Stimulated activated CD8-positive, alpha-beta memory T cell treated with anti-CD3 and anti-CD28 coated beads, Interleukin-12 subunit alpha, Interleukin-12 subunit beta, amount 100 ng/mL, for 24 hours (primary cell): ENCODE data around the gene MRPL19.
A peak's percentile ranks its signal among the peaks of the same experiment; 100 is the strongest.

Source experiments
- DNase-seq: peaks from one replicate; pipeline ENCODE4 v3.0.0-alpha.2; 2020; ENCODE audit errors: extremely low read depth

The MRPL19 gene

DNA sequence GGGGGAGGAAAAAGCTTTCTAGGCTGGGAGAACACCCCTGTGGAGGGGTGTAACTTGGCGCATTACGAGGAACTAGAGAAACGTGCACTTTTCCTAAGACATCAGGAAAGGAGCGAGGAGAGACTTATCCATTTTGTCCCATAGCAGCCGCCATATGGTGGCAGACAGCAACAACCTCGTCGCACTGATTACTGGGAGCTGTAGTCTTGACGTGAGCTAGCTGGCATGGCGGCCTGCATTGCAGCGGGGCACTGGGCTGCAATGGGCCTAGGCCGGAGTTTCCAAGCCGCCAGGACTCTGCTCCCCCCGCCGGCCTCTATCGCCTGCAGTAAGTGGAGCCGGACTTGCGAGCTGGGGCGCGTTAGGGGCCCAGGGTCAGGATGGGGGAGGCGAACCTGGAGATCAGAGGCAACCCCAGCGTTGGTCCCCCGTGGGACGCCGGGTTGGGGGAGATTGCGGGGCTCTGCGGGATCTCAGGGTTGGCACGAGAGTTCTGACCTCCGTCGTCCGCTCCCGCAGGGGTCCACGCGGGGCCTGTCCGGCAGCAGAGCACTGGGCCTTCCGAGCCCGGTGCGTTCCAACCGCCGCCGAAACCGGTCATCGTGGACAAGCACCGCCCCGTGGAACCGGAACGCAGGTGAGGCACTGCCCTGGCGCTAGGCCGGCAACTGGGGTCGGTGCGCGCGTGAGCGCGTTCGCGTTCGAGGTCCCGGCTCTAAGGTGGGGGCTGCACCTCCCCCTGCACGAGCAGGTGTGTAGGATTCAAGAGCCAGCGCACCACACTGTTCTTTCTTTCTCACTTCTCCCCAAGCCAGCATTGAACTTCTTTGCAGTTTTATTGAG, at the start of gene MRPL19:
Gene MRPL19 (plus strand): TSS at position 201 of the 843 bp plus-strand sequence. CDS start 25 bp downstream, at position 226.
- peak; percentile 39 for DNase-seq

DNA sequence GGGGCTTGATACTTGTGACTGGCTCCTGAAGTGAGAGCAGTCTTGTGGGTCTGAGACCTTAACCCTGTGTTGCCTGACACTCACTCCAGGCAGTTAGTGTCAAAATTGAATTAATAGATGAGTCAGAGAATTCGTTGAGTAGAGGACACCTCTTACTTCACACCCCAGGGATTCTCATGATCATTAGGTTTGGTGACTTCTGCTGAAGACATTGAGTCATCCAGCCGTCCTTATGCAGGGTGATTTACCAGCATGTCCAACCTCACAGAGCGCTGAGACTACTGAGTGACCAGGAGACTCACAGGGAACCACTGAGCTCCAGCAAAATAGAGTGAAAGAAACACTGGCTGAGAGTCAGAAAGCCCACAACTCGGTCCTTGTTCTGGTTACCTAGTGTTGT, 49.8 kb upstream of the MRPL19 start:
- no peak for DNase-seq

DNA sequence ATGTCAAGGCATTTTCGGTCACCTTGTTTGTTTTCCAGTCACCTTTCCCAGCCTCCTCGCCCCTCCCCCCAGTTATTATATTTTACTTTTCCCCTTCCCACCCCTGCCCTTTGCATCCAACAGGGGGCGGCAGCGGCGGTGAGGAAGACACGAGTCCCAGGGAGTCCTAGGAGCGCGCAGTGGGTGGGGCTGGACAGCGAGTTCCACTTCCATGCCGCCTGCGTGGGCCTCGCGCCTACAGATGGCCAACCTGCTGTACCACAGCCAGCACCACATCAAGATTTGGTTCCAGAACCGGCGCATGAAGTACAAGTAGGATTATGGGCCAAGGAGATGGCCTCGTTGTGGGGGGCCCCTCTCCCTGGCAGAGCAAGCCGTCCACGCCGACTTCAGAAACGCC, 48.6 kb upstream of the MRPL19 start:
- DNase-seq, result no peak

DNA sequence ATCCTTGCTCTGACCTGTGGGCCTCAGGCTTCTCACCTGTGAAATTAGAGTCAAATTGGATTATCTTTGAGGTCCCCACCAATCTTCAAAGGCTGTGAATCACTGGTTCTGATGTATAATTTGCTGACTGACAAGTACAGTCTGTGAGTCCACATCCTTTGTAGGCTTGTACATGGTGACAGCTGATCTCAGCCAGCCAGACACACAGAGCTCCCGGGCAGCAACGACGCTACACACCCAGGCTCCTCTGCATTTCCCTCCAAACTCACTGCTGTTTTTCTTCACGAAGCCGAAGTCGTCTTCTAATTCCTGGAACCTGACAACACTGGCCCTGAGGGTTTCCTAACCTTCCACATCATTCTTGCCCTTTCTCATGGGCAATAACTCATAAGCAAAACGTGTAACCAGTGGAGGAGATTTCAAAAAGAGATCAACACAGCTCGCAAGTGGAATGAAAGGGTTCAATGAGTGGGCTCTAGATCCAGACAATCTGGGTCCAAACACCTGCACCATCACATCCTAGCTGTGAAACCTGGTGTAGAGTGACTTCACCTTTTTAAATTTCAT, 47.9 kb upstream of the MRPL19 start:
- DNase-seq, result no peak

DNA sequence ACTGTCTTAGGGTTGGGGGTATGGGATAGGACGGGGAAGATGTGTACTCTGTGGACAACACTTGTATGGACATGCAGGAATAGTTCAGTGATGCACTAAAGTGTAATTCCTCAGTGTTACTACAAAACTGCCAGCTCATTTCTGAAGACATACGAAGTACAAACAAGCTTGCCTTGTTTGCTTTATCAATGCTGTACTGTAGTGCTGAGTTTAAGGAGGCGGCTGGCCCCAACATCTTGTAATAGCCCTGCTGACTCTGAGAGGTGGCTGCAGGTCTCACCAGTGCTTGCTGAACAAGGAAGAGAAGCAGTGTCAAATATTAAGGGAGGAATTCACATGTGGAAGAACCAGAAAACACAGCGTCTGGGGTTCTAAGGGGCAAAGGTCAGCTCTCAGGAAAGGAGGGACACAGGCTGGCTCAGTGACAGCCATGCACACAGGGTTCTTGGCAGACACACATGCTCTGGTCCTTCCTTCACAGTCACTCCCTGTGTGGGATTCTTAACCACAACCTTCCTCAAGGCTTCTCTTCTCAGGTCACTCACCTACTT, 46.0 kb upstream of the MRPL19 start:
- no peak for DNase-seq

DNA sequence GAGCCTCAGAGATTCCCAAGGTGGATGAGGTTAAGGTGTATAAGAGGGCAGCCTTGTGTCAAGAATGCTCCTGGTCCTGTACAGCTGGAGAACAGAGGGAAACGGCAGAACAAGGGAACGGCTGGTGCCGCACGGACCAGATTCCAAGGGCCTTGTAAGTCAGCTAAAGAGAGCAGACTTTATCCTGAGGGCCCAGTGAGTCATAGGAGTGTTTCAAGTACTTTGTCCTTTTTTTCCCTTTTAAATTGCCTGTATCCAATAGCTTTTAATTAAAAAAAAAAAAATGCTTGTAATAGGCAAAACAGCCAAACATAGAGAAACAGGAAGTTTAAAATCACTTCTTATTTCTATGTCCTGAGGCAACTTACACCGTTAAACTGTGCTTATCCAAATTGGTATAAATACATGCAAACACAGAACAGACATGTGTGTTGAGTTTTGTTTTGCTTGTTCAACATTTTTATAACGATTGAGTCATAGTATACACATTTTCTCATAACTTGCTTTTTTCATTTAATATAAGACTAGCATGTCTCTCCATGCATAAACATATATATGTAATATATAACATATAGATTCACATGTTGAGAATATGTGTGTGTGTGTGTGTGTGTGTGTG, 43.8 kb upstream of the MRPL19 start:
- no peak for DNase-seq

DNA sequence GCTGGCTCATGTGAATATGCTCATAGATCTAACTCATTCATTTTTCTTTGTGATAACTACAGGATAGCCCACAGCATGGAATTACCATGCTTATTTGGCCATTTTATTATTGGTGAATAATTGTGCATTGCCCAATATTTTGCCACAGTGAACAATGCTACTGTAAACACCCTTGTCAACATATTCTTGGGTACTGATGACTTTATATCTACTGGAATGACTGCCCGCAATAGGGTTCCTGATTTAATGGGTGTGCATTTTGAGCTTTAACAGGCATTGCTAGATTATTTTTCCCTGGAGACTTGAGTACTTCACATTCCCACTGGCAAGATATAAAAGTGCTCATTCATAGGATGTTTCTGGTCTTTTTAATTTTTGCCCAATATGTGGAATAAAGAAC, 43.1 kb upstream of the MRPL19 start:
- DNase-seq, result no peak

DNA sequence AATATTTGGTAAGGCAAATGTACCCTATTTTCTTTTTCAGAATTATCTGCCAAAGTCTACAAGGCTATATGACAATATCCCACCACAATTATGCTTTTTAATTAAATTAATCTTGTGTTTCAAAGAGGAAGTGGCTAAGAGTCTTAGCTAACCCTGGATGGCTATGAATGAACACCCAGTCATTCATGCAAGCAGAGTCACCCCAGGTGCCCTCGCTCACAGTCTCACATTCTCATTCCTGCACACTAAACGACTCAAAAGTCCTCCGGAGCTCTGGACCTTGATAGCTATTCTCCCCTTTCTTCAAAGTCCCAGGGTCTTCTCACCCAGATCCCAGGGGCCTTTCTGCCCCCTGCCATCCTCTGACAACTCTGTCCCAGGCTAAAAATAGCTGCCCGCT, 42.1 kb upstream of the MRPL19 start:
- no peak for DNase-seq

DNA sequence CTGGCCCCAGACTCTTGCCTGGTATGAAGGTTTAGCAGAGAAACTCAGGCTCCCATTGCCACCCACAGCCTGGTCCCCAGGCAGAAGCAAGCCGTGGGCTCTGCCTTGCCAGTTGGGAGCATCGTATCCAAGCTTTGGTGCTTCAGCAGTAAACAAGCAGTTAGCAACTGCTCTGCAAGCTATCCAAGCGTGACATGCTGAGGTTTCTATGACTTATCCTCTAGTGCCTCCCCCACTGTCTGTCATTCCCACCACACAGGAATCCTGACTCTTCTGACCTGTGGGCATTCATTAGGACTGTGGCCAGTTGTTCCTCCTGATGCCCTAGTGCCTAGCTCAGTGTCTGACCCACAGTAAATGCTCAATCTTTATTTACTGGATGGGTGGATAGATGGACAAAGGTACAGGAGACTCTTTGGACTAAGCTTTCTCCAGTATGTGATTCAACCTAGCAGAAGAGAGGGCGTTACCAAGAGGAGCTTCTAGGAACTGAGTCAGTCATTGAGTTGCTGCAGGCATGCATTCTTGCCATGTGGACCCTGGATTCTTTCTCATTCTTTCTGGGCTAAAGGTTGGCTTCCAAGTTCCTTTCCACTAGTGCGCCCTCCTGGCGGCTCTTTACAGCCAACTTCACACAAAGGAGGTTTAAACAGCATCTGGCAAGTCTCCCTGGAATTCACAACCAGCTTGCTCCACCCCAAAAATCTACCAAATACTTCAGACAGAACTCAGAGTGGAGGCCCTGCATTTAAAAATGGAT, 40.6 kb upstream of the MRPL19 start:
- DNase-seq, result no peak

DNA sequence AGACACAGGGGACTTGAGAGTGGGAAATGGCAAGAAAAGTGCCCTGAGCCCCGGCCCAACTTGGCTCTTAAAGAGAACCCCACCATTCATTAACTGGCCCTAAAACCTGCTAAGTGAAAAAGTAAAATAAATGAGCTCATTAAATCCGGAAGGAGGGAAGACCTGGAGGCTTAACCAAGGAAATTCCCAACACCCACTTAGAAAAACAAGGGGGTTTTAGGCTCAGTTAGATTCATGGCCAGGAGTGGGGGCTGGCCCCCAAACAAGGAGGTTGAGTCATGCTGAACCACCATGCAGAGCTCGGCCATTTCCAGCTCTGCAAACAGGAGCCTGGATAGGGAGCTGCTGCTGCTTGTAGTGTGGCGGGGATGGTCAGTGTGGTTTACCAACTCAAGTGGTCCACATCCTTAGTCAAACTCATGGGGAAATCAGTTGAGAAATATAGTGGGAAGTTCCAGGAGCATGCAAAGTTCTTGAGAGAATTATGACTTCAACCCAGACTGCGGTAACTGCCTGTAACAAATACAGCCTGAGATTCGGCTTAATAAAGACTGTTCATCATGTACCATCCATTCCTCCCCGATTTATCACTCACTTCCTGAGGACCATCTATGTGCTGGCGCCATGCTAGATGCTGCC, 39.7 kb upstream of the MRPL19 start:
- DNase-seq, result no peak

DNA sequence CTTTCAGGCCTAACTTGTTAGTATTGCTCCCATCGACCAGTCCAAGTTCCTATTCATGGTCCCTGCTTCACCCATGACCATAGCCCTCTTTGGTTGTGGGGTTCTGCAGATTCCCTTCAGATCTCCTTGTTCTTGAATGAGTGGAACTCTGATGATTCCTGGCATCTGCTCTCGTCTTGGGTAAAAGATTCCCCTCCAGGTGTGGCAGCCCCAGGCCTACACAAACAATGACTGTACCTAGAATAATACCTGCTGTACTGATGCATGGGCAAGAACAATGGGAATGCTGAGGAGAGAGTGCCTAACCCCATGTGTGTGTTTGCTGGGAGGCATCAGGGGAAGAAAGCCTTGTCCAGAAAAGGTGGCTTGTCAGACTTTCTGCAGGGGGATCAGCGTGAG, 39.2 kb upstream of the MRPL19 start:
- DNase-seq, result no peak

DNA sequence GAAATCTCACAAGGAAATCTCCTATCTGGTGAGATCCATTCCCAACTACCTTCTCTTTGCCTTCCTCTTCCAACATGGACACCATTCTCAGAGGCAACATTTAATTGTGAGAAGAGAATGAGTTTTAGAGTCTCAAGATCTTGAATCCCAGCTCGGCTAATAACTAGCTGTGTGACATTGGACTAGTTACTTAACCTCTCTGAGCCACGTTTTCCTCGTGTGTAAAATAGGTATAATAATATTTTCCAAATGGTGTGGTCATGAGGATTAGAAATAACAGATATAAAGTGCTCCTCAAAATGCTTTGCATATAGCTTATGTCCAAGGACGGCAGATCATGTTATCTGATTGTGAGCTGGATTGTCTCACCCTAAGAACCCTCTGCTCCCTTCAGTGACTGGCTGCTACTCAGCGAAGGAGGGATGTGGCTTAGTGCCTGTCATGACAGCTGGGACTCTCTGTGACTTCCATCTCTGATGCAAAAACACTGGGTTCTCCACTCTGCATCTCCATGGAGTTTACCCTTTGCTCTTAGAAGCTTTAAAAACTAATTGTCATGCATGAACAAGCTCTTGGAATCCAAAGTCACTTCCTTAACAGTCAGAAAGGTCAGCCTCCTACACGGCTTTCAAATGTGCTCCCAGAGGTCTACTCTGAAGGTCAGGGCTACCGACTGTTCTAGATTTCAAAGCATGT, 38.4 kb upstream of the MRPL19 start:
- no peak for DNase-seq

DNA sequence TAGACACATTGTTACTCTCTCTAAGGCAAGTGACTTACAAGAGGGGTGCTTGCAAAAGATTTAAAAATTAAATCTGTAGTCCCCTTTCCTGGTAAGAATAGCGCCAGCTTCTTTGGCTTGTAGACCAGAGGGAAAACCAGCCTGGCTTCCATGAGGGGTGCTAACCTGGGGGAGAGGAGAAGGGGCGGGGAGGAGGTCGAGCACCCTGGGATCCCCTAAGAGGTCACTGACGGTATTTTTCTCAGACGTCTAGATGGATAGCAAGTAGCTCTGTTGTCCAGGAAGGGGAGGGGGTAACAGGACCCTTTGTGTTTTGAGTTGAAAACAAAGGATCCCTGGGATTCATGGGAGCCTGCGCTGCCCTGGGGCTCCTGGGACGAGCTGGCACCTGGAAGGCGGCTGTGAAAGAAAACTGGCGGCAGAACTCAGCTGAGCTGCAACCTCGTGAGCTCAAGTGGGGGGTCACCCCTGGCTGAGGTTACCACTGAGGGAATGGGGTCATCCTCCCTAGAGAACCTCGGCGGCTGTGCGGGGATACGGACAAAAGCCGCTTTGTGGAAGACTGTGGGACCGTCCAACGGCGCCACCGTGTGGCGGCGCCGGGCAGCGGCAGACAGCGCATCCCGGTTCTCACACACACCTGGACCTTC, 37.8 kb upstream of the MRPL19 start:
- DNase-seq, result no peak

DNA sequence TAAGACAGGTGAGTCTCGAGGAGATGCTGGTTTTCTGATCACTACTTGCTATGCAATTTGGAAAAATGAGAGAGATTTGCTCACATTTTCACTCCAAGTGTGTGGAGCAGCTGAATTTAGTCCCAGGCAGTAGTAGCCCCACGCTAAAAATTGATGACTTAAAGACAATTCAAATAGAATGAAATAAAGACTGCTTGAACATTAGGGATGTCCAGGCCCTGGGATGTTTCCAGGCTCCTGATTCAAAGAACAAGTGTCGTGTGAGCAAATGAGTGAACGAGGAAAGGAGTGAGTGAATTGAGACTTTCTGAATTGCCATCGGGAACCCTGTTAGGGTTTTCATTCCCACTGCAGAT, 37.3 kb upstream of the MRPL19 start:
- DNase-seq, result no peak

DNA sequence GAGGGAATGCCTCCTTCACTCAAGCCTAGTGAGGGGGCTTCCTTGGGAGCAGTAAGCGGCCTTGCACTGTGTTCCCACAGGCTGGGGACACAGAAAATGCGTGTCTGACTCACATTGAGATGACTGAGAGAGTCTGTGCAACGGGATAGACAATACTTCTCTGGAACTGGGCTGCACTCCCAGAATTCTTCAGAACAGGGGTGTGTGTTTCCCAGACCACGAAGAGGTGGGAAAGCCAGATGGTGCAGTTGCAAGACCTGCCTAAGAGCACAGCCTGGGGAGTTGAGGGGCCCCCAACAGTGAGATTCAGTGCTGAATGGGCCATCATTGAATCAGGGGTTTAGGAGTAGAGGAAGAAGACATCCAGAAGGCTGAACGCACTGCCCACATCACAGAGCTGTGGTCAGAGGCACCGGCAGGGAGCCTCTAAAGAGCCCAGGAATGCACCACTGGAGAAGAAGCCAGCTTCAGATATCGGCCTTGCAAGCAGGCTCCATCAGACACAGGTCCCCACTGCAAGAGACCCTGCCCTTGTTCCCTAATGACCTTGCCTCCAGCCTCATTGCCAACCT, 36.6 kb upstream of the MRPL19 start:
- no peak for DNase-seq

DNA sequence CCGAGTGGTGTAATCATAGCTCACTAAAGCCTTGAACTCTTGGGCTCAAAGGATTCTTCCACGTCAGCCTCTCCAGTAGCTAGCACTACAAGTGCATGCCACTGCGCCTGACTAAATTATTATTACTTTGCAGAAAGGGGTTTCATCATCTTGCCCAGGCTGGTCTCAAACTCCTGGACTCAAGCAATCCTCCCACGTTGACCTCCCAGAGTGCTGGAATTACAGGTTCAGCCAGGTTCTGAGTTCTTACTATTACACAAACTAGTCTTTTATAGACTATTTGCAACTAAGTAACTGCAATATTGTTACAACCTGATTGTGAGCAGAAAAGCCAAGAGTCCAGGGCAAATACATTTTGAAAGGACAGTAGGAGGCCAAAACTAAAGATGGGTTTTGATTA, 35.9 kb upstream of the MRPL19 start:
- DNase-seq, result no peak

DNA sequence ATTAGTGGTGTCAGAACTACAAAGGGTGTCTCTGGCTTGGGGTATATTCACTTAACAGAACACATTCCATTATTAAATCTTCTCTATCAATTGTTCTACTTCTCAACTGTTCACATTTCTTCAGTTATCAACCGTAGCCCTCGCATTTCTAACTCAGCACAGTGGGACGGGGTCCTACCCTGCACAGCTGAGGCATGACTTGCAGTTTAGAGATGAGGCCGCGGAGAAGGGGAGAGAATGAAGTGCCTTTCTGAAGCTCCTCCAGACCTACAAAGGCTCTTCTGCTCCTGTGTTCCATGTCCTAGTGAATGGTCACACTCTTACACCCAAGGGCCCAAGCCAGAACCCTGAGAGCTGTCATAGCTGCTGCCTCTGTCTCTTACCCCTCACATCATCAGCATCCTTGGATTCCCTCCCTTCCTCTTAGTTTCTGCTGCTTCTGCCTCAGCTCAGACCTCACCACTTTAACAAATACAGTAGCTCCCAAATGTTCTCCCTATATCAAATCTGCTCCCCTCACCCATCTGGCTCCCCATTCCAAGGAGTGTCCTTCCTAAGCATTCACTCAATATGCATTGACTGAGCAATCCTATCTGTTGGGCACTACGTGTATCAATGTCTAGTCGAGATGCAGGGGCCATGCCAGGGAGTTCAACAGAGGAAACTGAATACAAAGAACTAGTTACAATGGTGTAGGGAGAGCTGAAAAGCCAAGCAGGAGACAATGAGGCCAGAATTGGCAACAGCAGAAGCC, 34.3 kb upstream of the MRPL19 start:
- no peak for DNase-seq

DNA sequence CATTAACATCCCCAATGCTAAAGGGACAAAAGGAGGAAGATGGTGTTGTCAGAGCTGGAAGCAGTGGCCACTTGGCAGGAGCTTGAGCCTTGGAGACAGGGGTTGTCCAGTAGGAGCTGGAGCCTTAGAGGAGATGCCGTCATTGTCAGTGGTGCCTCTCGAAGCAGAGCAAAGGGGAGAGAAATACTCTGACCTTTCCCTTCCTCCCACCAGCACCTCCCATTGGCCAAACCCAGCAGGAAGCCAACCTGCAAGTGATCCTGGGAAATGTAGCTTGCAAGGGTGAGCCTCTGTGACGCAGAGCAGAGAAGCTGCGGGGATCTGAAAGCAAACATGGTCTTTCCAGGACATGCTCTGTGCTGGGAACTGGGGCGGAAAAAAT, 33.7 kb upstream of the MRPL19 start:
- DNase-seq, result no peak

DNA sequence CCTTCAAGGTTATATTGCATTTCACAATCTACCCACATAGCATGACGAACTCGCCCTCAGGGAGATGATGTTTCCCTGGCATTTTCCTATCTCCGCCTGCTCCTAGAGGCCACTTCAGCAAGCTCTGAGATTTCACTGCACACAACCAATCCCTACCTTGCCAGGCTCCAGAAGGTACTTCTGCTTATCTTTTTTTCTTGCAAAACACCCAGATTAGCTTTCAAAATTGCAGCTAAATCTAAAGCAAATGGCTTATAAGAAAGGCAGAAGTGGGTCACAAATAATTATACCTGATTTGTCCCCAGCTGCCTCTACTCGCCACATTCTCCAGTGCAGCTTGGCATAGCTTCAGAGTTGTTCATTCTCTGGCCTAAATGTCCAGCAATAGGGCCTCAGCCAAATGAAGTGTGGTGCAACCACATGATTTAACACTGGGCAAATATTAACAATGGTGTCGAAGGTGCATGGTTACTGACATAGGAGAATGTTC, 32.4 kb upstream of the MRPL19 start:
- no peak for DNase-seq
